Stimulated activated CD8-positive, alpha-beta memory T cell treated with anti-CD3 and anti-CD28 coated beads, Interleukin-4, amount 100 ng/mL, for 24 hours (primary cell): Measurements from ENCODE around the gene PCNT.
"Not testable (repeated sequence)": the region's sequence is repeated elsewhere in the genome, so short reads cannot be mapped to it uniquely, and the experiment has no call there.

Source experiments
- DNase-seq: peaks from one replicate; pipeline ENCODE4 v3.0.0-alpha.2; 2020; ENCODE audit warnings: low read depth

Gene PCNT

DNA sequence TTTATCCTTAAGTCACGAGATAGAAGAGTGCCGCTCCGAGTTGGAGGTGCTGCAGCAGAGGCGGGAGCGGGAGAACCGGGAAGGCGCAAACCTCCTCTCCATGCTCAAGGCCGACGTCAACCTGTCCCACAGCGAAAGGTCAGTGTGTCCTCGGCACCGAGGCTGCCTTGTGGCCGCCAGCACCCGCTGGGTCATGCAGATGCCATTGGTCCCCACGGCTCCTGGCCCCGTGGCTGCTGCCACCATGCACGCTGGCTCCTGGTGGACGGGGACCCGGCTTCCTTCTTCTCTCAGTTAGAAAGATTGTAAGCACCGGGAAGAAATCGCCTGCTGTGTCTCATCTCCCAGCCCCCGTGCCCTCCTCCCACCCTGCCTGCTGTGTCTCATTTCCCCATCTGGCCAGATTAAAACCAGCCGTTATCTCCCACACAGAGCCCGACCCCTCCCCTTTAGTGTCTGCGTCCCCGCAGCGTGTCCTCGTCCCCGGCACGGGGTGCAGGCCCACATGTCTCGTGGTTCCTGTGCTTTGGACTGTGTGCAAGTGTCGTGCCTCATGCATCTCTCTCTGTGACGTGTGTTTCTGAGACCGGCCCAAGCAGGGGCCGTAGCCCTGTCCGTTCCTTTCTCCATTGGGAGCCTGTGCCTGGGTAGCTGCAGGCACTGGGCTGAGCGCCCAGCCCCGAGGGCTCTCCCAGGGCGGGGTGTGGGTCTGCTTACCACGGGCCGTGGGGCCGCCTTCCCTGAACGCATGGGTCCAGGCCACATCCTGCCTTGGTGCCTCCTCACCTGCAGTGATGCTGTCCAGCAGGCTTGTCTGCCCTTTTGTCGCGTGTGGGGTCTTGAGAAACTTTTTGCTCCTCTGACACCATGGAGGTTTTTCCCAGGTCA, 62.1 kb downstream of the PCNT start:
- no peak for DNase-seq

- no peak for DNase-seq
Observed at GRCh38 chr21:46386734-46387088, 62.8 kb downstream of the PCNT start.

DNA sequence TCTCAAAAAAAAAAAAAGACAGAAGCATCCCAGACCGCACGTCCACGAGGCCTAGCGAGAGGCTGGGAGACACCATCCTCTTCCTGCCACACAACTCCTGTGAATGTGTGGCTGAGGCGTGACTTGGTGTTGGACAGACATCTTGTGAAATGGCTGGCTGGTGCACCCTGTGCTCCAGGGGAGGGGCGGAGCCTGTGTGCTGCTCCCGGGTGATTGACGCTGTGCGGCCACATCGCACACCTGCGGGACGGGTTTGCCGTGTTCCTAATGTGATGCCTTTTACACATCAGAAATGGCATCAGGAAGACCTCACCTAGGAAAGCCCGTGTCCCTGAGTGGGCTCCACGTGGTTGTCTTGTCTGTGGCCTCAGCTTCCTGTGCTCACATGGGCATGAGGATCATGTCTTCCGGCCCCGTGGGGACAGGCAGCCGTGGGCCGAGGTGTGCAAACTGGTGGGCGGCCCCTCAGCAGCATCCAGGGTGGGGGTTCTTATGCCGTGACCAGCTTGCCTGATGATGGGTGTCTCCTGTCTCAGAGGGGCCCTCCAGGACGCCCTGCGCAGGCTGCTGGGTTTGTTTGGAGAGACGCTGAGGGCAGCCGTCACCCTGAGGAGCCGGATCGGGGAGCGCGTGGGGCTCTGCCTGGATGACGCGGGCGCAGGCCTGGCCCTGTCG, 64.4 kb downstream of the PCNT start:
- DNase-seq: no peak

DNA sequence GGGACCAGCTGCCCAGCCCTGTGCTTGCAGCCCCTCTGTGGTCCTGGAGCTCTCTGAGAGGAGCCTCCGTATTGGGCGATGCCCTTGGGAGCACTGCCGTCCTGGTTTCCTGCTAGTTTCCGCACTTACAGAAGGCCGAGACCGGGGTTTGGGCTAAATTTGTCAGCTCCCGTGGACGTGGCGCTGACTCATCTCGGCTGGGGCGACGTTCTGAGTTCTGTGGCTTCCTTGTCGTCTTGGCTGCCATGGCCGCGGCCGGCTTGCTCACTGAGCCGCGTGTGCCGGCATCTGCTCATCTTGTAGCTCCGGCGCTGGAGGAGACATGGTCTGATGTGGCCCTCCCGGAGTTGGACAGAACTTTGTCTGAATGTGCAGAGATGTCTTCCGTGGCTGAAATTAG, 64.9 kb downstream of the PCNT start:
- no peak for DNase-seq

- DNase-seq: no peak
Observed at GRCh38 chr21:46390603-46391545, 66.9 kb downstream of the PCNT start.

GRCh38 chr21:46391773-46392172, 67.8 kb downstream of the PCNT start:
- no peak for DNase-seq

GRCh38 chr21:46392921-46393320, 69.0 kb downstream of the PCNT start:
- DNase-seq: no peak

- DNase-seq: no peak
Observed at GRCh38 chr21:46393451-46393940, 69.5 kb downstream of the PCNT start.

- DNase-seq: no peak
Observed at GRCh38 chr21:46393941-46394594, 70.1 kb downstream of the PCNT start.

GRCh38 chr21:46394595-46395104, 70.7 kb downstream of the PCNT start:
- no peak for DNase-seq

- DNase-seq: no peak
Observed at GRCh38 chr21:46397211-46397905, 73.4 kb downstream of the PCNT start.

DNA sequence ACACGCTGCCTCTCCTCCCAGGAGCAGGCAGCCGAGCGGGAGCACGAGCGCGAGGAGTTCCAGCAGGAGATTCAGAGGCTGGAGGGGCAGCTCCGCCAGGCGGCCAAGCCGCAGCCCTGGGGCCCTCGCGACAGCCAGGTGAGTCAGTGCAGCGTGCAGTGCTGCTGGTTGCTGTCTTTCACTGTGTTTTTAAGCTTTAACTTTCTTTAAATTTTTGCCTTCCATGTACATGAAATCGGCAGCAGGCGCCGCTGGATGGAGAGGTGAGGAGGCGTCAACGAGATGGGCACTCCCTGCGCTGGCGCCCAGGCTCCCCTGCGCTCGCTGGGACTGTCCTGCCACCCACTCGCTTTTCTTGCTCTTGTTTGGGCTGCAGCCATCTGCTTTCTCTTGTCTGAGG, 74.0 kb downstream of the PCNT start:
- DNase-seq: no peak

GRCh38 chr21:46399129-46399528, 75.2 kb downstream of the PCNT start:
- DNase-seq: no peak

- no peak for DNase-seq
Observed at GRCh38 chr21:46399686-46400085, 75.7 kb downstream of the PCNT start.

- DNase-seq: no peak
Observed at GRCh38 chr21:46401186-46401910, 77.4 kb downstream of the PCNT start.

DNA sequence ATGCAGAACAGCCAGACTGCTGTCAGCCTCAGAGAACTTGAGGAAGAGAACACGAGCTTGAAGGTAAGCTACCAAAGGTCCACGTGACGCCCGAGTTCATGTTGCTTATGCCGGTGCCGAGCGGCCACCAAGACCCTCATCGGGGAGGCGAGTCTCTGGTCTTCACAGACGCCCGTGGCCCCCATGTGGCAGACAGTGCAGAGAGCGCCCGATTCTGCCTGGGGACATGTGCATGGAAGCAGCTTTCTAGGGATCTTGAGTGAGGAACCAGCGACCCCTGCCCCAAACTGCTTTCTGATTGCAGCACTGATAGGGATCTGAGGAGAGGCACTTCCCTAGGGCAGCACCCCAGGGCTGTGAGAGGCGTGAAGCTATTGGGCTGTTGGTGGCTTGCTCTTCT, 78.5 kb downstream of the PCNT start:
- DNase-seq: no peak

DNA sequence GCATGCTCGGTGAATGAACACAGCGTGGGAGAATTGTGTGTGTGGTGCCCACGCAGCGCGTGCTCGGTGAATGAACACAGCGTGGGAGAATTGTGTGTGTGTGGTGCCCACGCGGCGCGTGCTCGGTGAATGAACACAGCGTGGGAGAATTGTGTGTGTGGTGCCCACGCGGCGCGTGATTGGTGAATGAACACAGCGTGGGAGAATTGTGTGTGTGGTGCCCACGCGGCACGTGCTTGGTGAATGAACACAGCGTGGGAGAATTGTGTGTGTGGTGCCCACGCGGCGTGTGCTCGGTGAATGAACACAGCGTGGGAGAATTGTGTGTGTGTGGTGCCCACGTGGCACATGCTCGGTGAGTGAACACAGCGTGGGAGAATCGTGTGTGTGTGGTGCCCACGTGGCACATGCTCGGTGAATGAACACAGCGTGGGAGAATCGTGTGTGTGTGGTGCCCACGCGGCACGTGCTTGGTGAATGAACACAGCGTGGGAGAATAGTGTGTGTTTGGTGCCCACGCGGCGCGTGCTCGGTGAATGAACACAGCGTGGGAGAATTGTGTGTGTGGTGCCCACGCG, 79.4 kb downstream of the PCNT start:
- DNase-seq: not testable (repeated sequence)

DNA sequence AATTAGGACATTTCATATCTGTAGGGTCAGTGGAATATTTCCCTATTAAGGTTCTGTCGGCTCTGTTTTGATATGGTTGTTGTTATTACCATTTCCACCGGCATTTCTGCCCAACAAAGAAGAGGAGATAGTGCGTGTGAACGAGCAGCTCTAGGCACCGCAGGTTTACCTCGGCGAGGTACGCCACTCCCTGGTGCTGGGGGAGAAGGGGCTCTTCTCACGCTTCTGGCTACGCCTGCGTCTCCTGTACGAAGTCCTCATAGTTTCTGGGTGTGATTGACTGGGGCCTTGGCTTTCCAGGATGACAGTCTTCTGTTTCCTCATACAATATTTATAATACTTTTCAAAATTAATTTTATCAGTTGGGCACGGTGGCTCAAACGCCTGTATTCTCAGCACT, 80.3 kb downstream of the PCNT start:
- DNase-seq: no peak

DNA sequence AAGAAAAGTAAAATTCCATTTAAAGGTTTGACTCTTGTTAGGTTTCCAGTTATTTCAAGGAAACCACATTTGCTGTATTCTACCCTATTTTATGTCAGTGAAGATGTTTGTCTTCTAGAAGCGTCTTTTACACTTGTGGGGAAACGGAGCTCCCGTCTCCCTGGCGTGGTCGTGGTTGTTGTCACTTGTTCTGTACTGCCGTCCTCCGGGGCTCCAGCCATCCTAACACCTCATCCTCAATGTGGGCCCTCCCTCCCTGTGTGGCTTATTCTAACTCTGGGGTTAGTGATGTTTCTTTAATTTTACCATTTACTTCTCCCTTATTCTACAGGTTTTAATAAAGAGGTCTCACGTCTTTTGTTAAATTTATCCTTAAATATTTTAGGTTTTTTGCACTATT, 82.0 kb downstream of the PCNT start:
- DNase-seq: no peak
